Keratinocyte (primary cell): ENCODE measurements around the gene KRTAP6-3. TPM values are rescaled to one million over a fixed set of nuclear protein-coding genes. Genes with fewer than 3 reads are reported as not detected.
A peak's percentile ranks its signal among the peaks of the same experiment; 100 is the strongest.

ENCODE experiments used
- DNase-seq: peaks from one replicate; pipeline ENCODE4 v3.0.0-alpha.2; 2011; ENCODE audit warnings: low read depth, missing footprints, low spot score
- FAIRE-seq: peaks from 2 replicates; lab custom pipeline; 2011; peaks lifted over from hg19 to GRCh38; lab: Jason Lieb, UNC
- H2AFZ ChIP-seq: 2 replicates; pipeline ENCODE4 v1.6.0; 2012; ENCODE audit warnings: low read length, control low read depth, inconsistent platforms; ENCODE audit not compliant: control insufficient read depth
- H3K27ac ChIP-seq: 2 replicates; pipeline ENCODE4 v1.5.1; 2011; ENCODE audit warnings: low read length; ENCODE audit not compliant: control insufficient read depth, insufficient read depth
- H3K27me3 ChIP-seq: 3 replicates; pipeline ENCODE4 v1.6.0; 2011; ENCODE audit warnings: low read length; ENCODE audit not compliant: control insufficient read depth, insufficient read depth; ENCODE audit errors: extremely low read depth
- H3K36me3 ChIP-seq, 2 experiments: 2 replicates in 1 of 2; 3 replicates in 1 of 2; pipeline ENCODE4 v1.5.1; 2011; ENCODE audit warnings: low read length in 2 of 2, mild to moderate bottlenecking in 1 of 2; ENCODE audit not compliant: control insufficient read depth in 2 of 2, insufficient read depth in 2 of 2; ENCODE audit errors: extremely low read depth in 1 of 2
- H3K4me1 ChIP-seq: 3 replicates; pipeline ENCODE4 v1.5.1; 2011; ENCODE audit warnings: low read length; ENCODE audit not compliant: control insufficient read depth, insufficient read depth; ENCODE audit errors: extremely low read depth
- H3K4me2 ChIP-seq: 3 replicates; pipeline ENCODE4 v1.6.0; 2011; ENCODE audit warnings: low read depth, low read length; ENCODE audit not compliant: control insufficient read depth, insufficient read depth; ENCODE audit errors: extremely low read depth
- H3K4me3 ChIP-seq, 3 experiments: fragments of 200-600 bp in 1 of 3; sonication (generic) in 1 of 3; 2 replicates in 2 of 3; 3 replicates in 1 of 3; pipeline ENCODE4 v1.5.1; 2011 to 2016; ENCODE audit warnings: low read length in 3 of 3, mild to moderate bottlenecking in 3 of 3, control low read depth in 2 of 3, inconsistent platforms in 1 of 3, low read depth in 1 of 3, mixed read lengths in 1 of 3, mixed run types in 1 of 3, moderate library complexity in 1 of 3; ENCODE audit not compliant: control insufficient read depth in 2 of 3, insufficient read depth in 2 of 3; ENCODE audit errors: extremely low read depth in 1 of 3
- H3K79me2 ChIP-seq: 2 replicates; pipeline ENCODE4 v1.6.0; 2012; ENCODE audit warnings: low read length; ENCODE audit not compliant: control insufficient read depth, insufficient read depth
- H3K9ac ChIP-seq: 3 replicates; pipeline ENCODE4 v1.6.0; 2011; ENCODE audit warnings: low read length; ENCODE audit not compliant: control insufficient read depth, insufficient read depth; ENCODE audit errors: extremely low read depth
- H3K9me1 ChIP-seq: 3 replicates; pipeline ENCODE4 v1.6.0; 2011; ENCODE audit warnings: low read length; ENCODE audit not compliant: control insufficient read depth, insufficient read depth; ENCODE audit errors: extremely low read depth
- H3K9me3 ChIP-seq: 2 replicates; pipeline ENCODE4 v1.5.1; 2012; ENCODE audit warnings: low read depth, low read length; ENCODE audit not compliant: control insufficient read depth
- H4K20me1 ChIP-seq: 3 replicates; pipeline ENCODE4 v1.6.0; 2011; ENCODE audit warnings: low read length; ENCODE audit not compliant: control insufficient read depth, insufficient read depth; ENCODE audit errors: extremely low read depth
- EZH2 ChIP-seq: IDR thresholded peaks from one replicate; pipeline ENCODE4 v1.6.1; 2012; ENCODE audit warnings: inconsistent platforms, mild to moderate bottlenecking, low read length, moderate library complexity
- dilution Hi-C: fragments of 300-500 bp; cut with MboI; formaldehyde crosslinking; loops from one replicate; pipeline ENCODE4 v1.7.0; 2020; ENCODE audit warnings: low sequenced_read_pairs; ENCODE audit not compliant: extremely low pct_ligation_motif_present
- polyA plus RNA-seq, 5 experiments: library from polyadenylated mRNA; depleted of rRNA in 3 of 5; stranded (reverse) in 3 of 5; stranded (forward) in 1 of 5; unstranded in 1 of 5; fragments of >200 nt; gene quantifications; 1 replicate in 1 of 5; 2 replicates in 3 of 5; 3 replicates in 1 of 5; pipeline versions ENCODE4 v1.2.1 to v1.2.3, GENCODE V29; 2011 to 2012; ENCODE audit warnings: missing spikeins in 2 of 5, low read depth in 1 of 5, low replicate concordance in 1 of 5
- TF ChIP-seq, protein P1 (sequence below), 3 experiments: IDR thresholded peaks in 1 of 3; conservative IDR thresholded peaks in 1 of 3; optimal IDR thresholded peaks in 1 of 3; 2 replicates in 2 of 3; 3 replicates in 1 of 3; pipeline versions ENCODE3 to v1.5.1; 2011; ENCODE audit warnings: low read length in 3 of 3, mild to moderate bottlenecking in 3 of 3, moderate library complexity in 2 of 3, control low read depth in 1 of 3, inconsistent platforms in 1 of 3; ENCODE audit not compliant: insufficient read depth in 2 of 3; ENCODE audit errors: extremely low read depth in 1 of 3

Gene KRTAP6-3
- polyA plus RNA-seq, 1 donor (not counting 4 experiments of a cell fraction or from before 2014, with no cell fraction given) = not detected

- Histone ChIP-seq H3K9me1 (no peaks in the 10 kb centered on the region), H3K4me2 (no peak within 1 kb of the TSS), H3K27ac (no peak within 1 kb of the TSS), H2AFZ (no peak within 1 kb of the TSS), H4K20me1 (no peaks in the 10 kb centered on the region), H3K4me3 (no peak within 1 kb of the TSS), H3K9me3 (no peaks in the 10 kb centered on the region), H3K79me2 (no peaks in the 10 kb centered on the region), H3K9ac (no peak within 1 kb of the TSS), H3K36me3 (no peaks in the 10 kb centered on the region), H3K4me1 (no peaks in the 10 kb centered on the region), H3K27me3 (no peaks in the 10 kb centered on the region)
- DNase-seq (no peak), FAIRE-seq (no peak)
- dilution Hi-C loops = no loop called here
- TF ChIP-seq, protein P1, sequence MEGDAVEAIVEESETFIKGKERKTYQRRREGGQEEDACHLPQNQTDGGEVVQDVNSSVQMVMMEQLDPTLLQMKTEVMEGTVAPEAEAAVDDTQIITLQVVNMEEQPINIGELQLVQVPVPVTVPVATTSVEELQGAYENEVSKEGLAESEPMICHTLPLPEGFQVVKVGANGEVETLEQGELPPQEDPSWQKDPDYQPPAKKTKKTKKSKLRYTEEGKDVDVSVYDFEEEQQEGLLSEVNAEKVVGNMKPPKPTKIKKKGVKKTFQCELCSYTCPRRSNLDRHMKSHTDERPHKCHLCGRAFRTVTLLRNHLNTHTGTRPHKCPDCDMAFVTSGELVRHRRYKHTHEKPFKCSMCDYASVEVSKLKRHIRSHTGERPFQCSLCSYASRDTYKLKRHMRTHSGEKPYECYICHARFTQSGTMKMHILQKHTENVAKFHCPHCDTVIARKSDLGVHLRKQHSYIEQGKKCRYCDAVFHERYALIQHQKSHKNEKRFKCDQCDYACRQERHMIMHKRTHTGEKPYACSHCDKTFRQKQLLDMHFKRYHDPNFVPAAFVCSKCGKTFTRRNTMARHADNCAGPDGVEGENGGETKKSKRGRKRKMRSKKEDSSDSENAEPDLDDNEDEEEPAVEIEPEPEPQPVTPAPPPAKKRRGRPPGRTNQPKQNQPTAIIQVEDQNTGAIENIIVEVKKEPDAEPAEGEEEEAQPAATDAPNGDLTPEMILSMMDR (optimal IDR thresholded peaks at IDR 0.05 in 1 of 3, IDR thresholded peaks at IDR 0.05 in 1 of 3, conservative IDR thresholded peaks at IDR 0.05 in 1 of 3; ENCODE audit: extremely low read depth in 1 of 3, insufficient read depth in 2 of 3, low read length in 3 of 3) = no peak
- TF ChIP-seq EZH2 = no peak
Measured at GRCh38 chr21:30600787-30601186, 8.5 kb downstream of the KRTAP6-3 start, which contains the start of gene KRTAP22-1. Gene KRTAP22-1 (plus strand): TSS chr21:30601087.

- Histone ChIP-seq H3K27ac (no peak overlapping the region), H2AFZ (no peak overlapping the region), H3K4me2 (no peak overlapping the region), H3K9ac (no peak overlapping the region), H3K4me3 (no peak overlapping the region), H3K36me3 (no peaks in the 10 kb centered on the region), H3K79me2 (no peaks in the 10 kb centered on the region), H4K20me1 (no peaks in the 10 kb centered on the region), H3K27me3 (no peaks in the 10 kb centered on the region), H3K9me3 (no peaks in the 10 kb centered on the region), H3K9me1 (no peaks in the 10 kb centered on the region), H3K4me1 (no peaks in the 10 kb centered on the region)
- dilution Hi-C loops = no loop called here
- no peak for FAIRE-seq
- TF ChIP-seq EZH2 = no peak
- TF ChIP-seq, protein P1 (optimal IDR thresholded peaks at IDR 0.05 in 1 of 3, IDR thresholded peaks at IDR 0.05 in 1 of 3, conservative IDR thresholded peaks at IDR 0.05 in 1 of 3; ENCODE audit: extremely low read depth in 1 of 3, insufficient read depth in 2 of 3, low read length in 3 of 3) = peak in 1 of 3 experiments; percentile 10
- DNase-seq = no peak
Measured at GRCh38 chr21:30605968-30606367, 13.7 kb downstream of the KRTAP6-3 start.
